CD4-positive, alpha-beta T cell treated with Interleukin-21 for 1 hour (primary cell): Measurements from ENCODE around the gene DGAT2L6.
"Not testable (repeated sequence)": the region's sequence is repeated elsewhere in the genome, so short reads cannot be mapped to it uniquely, and the experiment has no call there.

Experiments
- DNase-seq: peaks from one replicate; pipeline ENCODE4 v3.0.0-alpha.2; 2020

Gene DGAT2L6

GRCh38 chrX:70201732-70202131, 24.4 kb downstream of the DGAT2L6 start:
- no peak for DNase-seq

GRCh38 chrX:70208479-70208878, 31.2 kb downstream of the DGAT2L6 start:
- DNase-seq = no peak

- not testable (repeated sequence) for DNase-seq
Measured at GRCh38 chrX:70209570-70209969, 32.3 kb downstream of the DGAT2L6 start.

- DNase-seq = no peak
Measured at GRCh38 chrX:70219938-70220764, 42.9 kb downstream of the DGAT2L6 start.

GRCh38 chrX:70226048-70226447, 48.8 kb downstream of the DGAT2L6 start:
- DNase-seq = no peak

- DNase-seq = no peak
Measured at GRCh38 chrX:70226687-70227086, 49.4 kb downstream of the DGAT2L6 start.

- no peak for DNase-seq
Measured at GRCh38 chrX:70231666-70232065, 54.4 kb downstream of the DGAT2L6 start.

- DNase-seq = no peak
Measured at GRCh38 chrX:70234355-70234754, 57.1 kb downstream of the DGAT2L6 start, which contains the start of gene AWAT1. TSS of gene AWAT1 (plus strand) at chrX:70234655. CDS start at chrX:70234696, 41 bp downstream.

- no peak for DNase-seq
Measured at GRCh38 chrX:70240751-70241150, 63.5 kb downstream of the DGAT2L6 start.

GRCh38 chrX:70241501-70241900, 64.2 kb downstream of the DGAT2L6 start:
- no peak for DNase-seq

- not testable (repeated sequence) for DNase-seq
Measured at GRCh38 chrX:70243601-70244000, 66.3 kb downstream of the DGAT2L6 start.

- no peak for DNase-seq
Measured at GRCh38 chrX:70244881-70245280, 67.6 kb downstream of the DGAT2L6 start.

GRCh38 chrX:70247252-70247651, 70.0 kb downstream of the DGAT2L6 start:
- no peak for DNase-seq

- DNase-seq = no peak
Measured at GRCh38 chrX:70252491-70252890, 75.2 kb downstream of the DGAT2L6 start.

- DNase-seq = no peak
Measured at GRCh38 chrX:70253377-70254062, 76.2 kb downstream of the DGAT2L6 start.

- DNase-seq = no peak
Measured at GRCh38 chrX:70254063-70254400, 76.7 kb downstream of the DGAT2L6 start.

- no peak for DNase-seq
Measured at GRCh38 chrX:70254909-70255308, 77.6 kb downstream of the DGAT2L6 start.
